GM19240 (cell line): Measurements from ENCODE around the gene TRAP1.
"Not testable (repeated sequence)": the region's sequence is repeated elsewhere in the genome, so short reads cannot be mapped to it uniquely, and the experiment has no call there.

Experiments
- DNase-seq: peaks from one replicate; pipeline ENCODE4 v3.0.0; 2011; ENCODE audit warnings: low spot score; ENCODE audit not compliant: insufficient read length

TRAP1 gene

GRCh38 chr16:3673676-3674377 is 43.5 kb downstream of the TRAP1 start:
- no peak for DNase-seq

GRCh38 chr16:3673201-3673600 is 44.1 kb downstream of the TRAP1 start:
- DNase-seq, result no peak

- DNase-seq, result no peak
These were observed 44.7 kb downstream of the TRAP1 start for GRCh38 chr16:3672571-3673041.

- no peak for DNase-seq
These were observed 45.9 kb downstream of the TRAP1 start for GRCh38 chr16:3671424-3671823.

- no peak for DNase-seq
These were observed 46.6 kb downstream of the TRAP1 start for GRCh38 chr16:3670711-3671110.

GRCh38 chr16:3669082-3669481 is 48.2 kb downstream of the TRAP1 start:
- no peak for DNase-seq

- no peak for DNase-seq
These were observed 48.7 kb downstream of the TRAP1 start for GRCh38 chr16:3668626-3669025.

- DNase-seq, result no peak
These were observed 51.8 kb downstream of the TRAP1 start for GRCh38 chr16:3665508-3665907.

- no peak for DNase-seq
These were observed 53.0 kb downstream of the TRAP1 start for GRCh38 chr16:3664187-3664896.

- DNase-seq, result no peak
These were observed 54.7 kb downstream of the TRAP1 start for GRCh38 chr16:3662601-3663000.

GRCh38 chr16:3661922-3662321 is 55.4 kb downstream of the TRAP1 start:
- DNase-seq, result no peak

GRCh38 chr16:3661311-3661710 is 56.0 kb downstream of the TRAP1 start:
- no peak for DNase-seq

GRCh38 chr16:3659251-3659650 is 58.1 kb downstream of the TRAP1 start:
- DNase-seq, result no peak

- DNase-seq, result no peak
These were observed 60.5 kb downstream of the TRAP1 start for GRCh38 chr16:3656491-3657468.

GRCh38 chr16:3656160-3656490 is 61.2 kb downstream of the TRAP1 start:
- not testable (repeated sequence) for DNase-seq

- no peak for DNase-seq
These were observed 61.7 kb downstream of the TRAP1 start for GRCh38 chr16:3655396-3656159.

GRCh38 chr16:3655030-3655395 is 62.3 kb downstream of the TRAP1 start:
- no peak for DNase-seq

GRCh38 chr16:3654249-3654991 is 62.9 kb downstream of the TRAP1 start, which contains the start of gene DNASE1:
Gene DNASE1, plus strand, starts transcription at chr16:3654691. Its CDS starts 683 bp downstream, at chr16:3655374.
- peak; percentile 67 for DNase-seq

- no peak for DNase-seq
These were observed 64.7 kb downstream of the TRAP1 start for GRCh38 chr16:3652373-3653195.
